Astrocyte (in vitro differentiated cells and primary cell): ENCODE measurements around the gene CPSF4.

Experiments
- EZH2 ChIP-seq: IDR thresholded peaks from 2 replicates; pipeline ENCODE4 v1.6.1; 2012; ENCODE audit warnings: mild to moderate bottlenecking, low read length, inconsistent platforms; ENCODE audit not compliant: insufficient read depth
- TF ChIP-seq, protein P1 (sequence below): IDR thresholded peaks from 2 replicates; pipeline ENCODE4 v1.5.1; 2011; ENCODE audit warnings: low read depth, mild to moderate bottlenecking, inconsistent platforms, low read length, moderate library complexity; ENCODE audit not compliant: insufficient read depth

DNA sequence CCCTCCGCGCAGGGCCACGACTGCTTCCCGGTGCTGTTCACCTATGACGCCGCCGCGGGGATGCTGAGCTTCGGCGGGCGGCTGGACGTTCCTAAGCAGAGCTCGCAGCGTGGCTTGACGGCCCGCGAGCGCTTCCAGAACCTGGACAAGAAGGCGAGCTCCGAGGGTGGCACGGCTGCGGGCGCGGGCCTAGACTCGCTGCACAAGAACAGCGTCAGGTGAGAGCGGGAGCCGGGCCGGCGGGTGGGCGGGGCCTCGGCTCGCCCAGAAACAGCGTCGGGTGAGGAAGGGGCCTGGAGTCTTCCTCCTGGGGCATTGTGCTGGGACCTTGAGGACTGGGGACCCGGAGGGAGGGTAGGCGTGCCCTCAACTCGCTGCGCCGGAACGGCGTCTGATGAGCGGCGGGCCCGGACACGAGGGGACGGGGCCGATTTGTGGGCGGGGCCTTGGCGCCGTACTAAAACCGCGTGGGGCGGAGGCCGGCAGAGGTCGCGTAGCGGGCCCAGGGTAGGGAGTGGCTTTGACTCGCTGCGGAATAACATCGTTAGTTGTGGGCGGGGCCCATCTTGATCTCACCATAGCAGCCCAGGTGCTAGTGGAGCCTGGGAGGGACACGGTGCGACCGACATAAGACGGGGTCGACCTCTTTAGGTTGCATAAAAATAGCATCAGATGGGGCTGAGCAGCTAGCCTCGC, 45.9 kb upstream of the CPSF4 start:
- TF ChIP-seq, protein P1, sequence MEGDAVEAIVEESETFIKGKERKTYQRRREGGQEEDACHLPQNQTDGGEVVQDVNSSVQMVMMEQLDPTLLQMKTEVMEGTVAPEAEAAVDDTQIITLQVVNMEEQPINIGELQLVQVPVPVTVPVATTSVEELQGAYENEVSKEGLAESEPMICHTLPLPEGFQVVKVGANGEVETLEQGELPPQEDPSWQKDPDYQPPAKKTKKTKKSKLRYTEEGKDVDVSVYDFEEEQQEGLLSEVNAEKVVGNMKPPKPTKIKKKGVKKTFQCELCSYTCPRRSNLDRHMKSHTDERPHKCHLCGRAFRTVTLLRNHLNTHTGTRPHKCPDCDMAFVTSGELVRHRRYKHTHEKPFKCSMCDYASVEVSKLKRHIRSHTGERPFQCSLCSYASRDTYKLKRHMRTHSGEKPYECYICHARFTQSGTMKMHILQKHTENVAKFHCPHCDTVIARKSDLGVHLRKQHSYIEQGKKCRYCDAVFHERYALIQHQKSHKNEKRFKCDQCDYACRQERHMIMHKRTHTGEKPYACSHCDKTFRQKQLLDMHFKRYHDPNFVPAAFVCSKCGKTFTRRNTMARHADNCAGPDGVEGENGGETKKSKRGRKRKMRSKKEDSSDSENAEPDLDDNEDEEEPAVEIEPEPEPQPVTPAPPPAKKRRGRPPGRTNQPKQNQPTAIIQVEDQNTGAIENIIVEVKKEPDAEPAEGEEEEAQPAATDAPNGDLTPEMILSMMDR: no peak
- no peak for TF ChIP-seq EZH2
